Activated CD8-positive, alpha-beta T cell treated with anti-CD3 and anti-CD28 coated beads, Interleukin-2, amount 10 ng/mL, durations not matched to agents 7 days and 5 days (primary cell): ENCODE results near the gene SYNGR3. TPM values are rescaled to one million over a fixed set of nuclear protein-coding genes. Genes with fewer than 3 reads are reported as not detected.

Source experiments
- ATAC-seq: fragments of 150-1000 bp; cut with Tn5 transposase; one replicate; pipeline ENCODE4 v1.10.0; 2021; ENCODE audit warnings: moderate library complexity
- CTCF ChIA-PET: fragments of 350-600 bp; sonication (Branson Sonifier 250); formaldehyde crosslinking; loops from one replicate; lab custom pipeline; 2021; ENCODE audit warnings: antibody characterized with exemption; lab: Charles Lee
- POLR2A ChIA-PET: fragments of 350-600 bp; sonication (Branson Sonifier 250); formaldehyde crosslinking; loops from one replicate; lab custom pipeline; 2021; ENCODE audit warnings: antibody characterized with exemption; lab: Charles Lee
- DNase-seq: peaks from one replicate; pipeline ENCODE4 v3.0.0-alpha.2; 2020
- H3K27ac Mint-ChIP-seq: one replicate; pipeline ENCODE4 v1.8.0; 2021; ENCODE audit warnings: mild to moderate bottlenecking, mixed read lengths
- H3K27me3 Mint-ChIP-seq: one replicate; pipeline ENCODE4 v1.8.0; 2021; ENCODE audit warnings: low read depth, mixed read lengths
- H3K36me3 Mint-ChIP-seq: one replicate; pipeline ENCODE4 v1.8.0; 2021; ENCODE audit warnings: low read depth, mixed read lengths
- H3K4me1 Mint-ChIP-seq: one replicate; pipeline ENCODE4 v1.8.0; 2021; ENCODE audit warnings: low read depth, mixed read lengths
- H3K4me3 Mint-ChIP-seq: one replicate; pipeline ENCODE4 v1.8.0; 2021; ENCODE audit warnings: mild to moderate bottlenecking, mixed read lengths
- H3K9me3 Mint-ChIP-seq: one replicate; pipeline ENCODE4 v1.8.0; 2022; ENCODE audit warnings: mixed read lengths; ENCODE audit not compliant: insufficient read depth
- total RNA-seq, 2 experiments: library from RNA; stranded (reverse); gene quantifications; one replicate each; pipeline ENCODE4 v1.2.3, GENCODE V29; 2021

The SYNGR3 gene
- total RNA-seq, 2 experiments from 2014 or later = 2.6 to 3.4 TPM

- Mint-ChIP-seq H3K27me3 (no peaks in the 10 kb centered on the region), H3K36me3 (no peaks in the 10 kb centered on the region), H3K4me1 (peaks cover 3% of the 10 kb centered on the region), H3K4me3 (no peak overlapping the region), H3K9me3 (no peaks in the 10 kb centered on the region), H3K27ac (no peak overlapping the region)
- POLR2A ChIA-PET = no interaction called here
- ATAC-seq (no peak), DNase-seq (no peak)
- CTCF ChIA-PET = no interaction called here
Observed at GRCh38 chr16:2034696-2035430, 45.1 kb downstream of the SYNGR3 start.

GRCh38 chr16:2035431-2036199 is 45.8 kb downstream of the SYNGR3 start:
- ChIA-PET CTCF (no interaction called here), POLR2A (no interaction called here)
- Mint-ChIP-seq H3K27ac (no peak overlapping the region), H3K4me1 (peaks cover 3% of the 10 kb centered on the region), H3K36me3 (no peaks in the 10 kb centered on the region), H3K9me3 (no peaks in the 10 kb centered on the region), H3K4me3 (no peak overlapping the region), H3K27me3 (no peaks in the 10 kb centered on the region)
- ATAC-seq (no peak), DNase-seq (no peak)

- POLR2A ChIA-PET = no interaction called here
Observed at GRCh38 chr16:2036200-2036966, 46.6 kb downstream of the SYNGR3 start.

GRCh38 chr16:2037115-2037514 is 47.3 kb downstream of the SYNGR3 start:
- Mint-ChIP-seq H3K4me1 (peaks cover 3% of the 10 kb centered on the region), H3K4me3 (no peak overlapping the region), H3K27ac (no peak overlapping the region), H3K36me3 (no peaks in the 10 kb centered on the region), H3K27me3 (no peaks in the 10 kb centered on the region), H3K9me3 (no peaks in the 10 kb centered on the region)
- no peak for ATAC-seq
- DNase-seq = no peak
- POLR2A ChIA-PET = no interaction called here
- CTCF ChIA-PET = no interaction called here

More at GRCh38 chr16:2036200-2036966, 46.6 kb downstream of the SYNGR3 start:
- Mint-ChIP-seq H3K36me3 (no peaks in the 10 kb centered on the region), H3K9me3 (no peaks in the 10 kb centered on the region), H3K4me3 (no peak overlapping the region), H3K27me3 (no peaks in the 10 kb centered on the region), H3K4me1 (peaks cover 3% of the 10 kb centered on the region), H3K27ac (no peak overlapping the region)
- ATAC-seq (no peak), DNase-seq (no peak)
- CTCF ChIA-PET = no interaction called here

GRCh38 chr16:2037647-2038381 is 48.0 kb downstream of the SYNGR3 start:
- CTCF ChIA-PET = no interaction called here
- ATAC-seq (no peak), DNase-seq (no peak)
- H3K27me3 Mint-ChIP-seq = no peaks in the 10 kb centered on the region
- H3K4me1 Mint-ChIP-seq = no peaks in the 10 kb centered on the region
- H3K27ac Mint-ChIP-seq = no peak overlapping the region
- H3K4me3 Mint-ChIP-seq = no peak overlapping the region
- no peaks in the 10 kb centered on the region for H3K9me3 Mint-ChIP-seq
- H3K36me3 Mint-ChIP-seq = no peaks in the 10 kb centered on the region
- POLR2A ChIA-PET = no interaction called here

- no peak for DNase-seq
- peaks cover 2% of the 10 kb centered on the region for H3K4me1 Mint-ChIP-seq
- no peak overlapping the region for H3K4me3 Mint-ChIP-seq
- H3K36me3 Mint-ChIP-seq = no peaks in the 10 kb centered on the region
- no peak overlapping the region for H3K27ac Mint-ChIP-seq
- H3K9me3 Mint-ChIP-seq = no peaks in the 10 kb centered on the region
- ChIA-PET CTCF (no interaction called here), POLR2A (no interaction called here)
- ATAC-seq = no peak
- no peaks in the 10 kb centered on the region for H3K27me3 Mint-ChIP-seq
Observed at GRCh38 chr16:2038382-2039231, 48.8 kb downstream of the SYNGR3 start.

GRCh38 chr16:2039274-2040031 is 49.7 kb downstream of the SYNGR3 start:
- H3K4me3 Mint-ChIP-seq = no peak overlapping the region
- CTCF ChIA-PET = no interaction called here
- H3K4me1 Mint-ChIP-seq = peaks cover 2% of the 10 kb centered on the region
- DNase-seq (no peak), ATAC-seq (no peak)
- H3K27ac Mint-ChIP-seq = no peak overlapping the region
- POLR2A ChIA-PET = no interaction called here
- no peaks in the 10 kb centered on the region for H3K27me3 Mint-ChIP-seq
- no peaks in the 10 kb centered on the region for H3K9me3 Mint-ChIP-seq
- no peaks in the 10 kb centered on the region for H3K36me3 Mint-ChIP-seq

- Mint-ChIP-seq H3K4me3 (no peak overlapping the region), H3K4me1 (peaks cover 2% of the 10 kb centered on the region), H3K27ac (no peak overlapping the region), H3K9me3 (no peaks in the 10 kb centered on the region), H3K36me3 (no peaks in the 10 kb centered on the region), H3K27me3 (no peaks in the 10 kb centered on the region)
- DNase-seq (no peak), ATAC-seq (no peak)
- CTCF ChIA-PET = interaction anchor here (1.4 kb wide), 1 partner anchor 17 kb away, joined by 4 read pairs; no protein-coding TSS in a partner anchor
- POLR2A ChIA-PET = interaction anchor here (0.6 to 1.7 kb wide), 2 partner anchors 115 to 988 kb away, joined by 3 to 5 read pairs; partner anchors contain the start of gene TRAF7
Observed at GRCh38 chr16:2040041-2040786, 50.4 kb downstream of the SYNGR3 start.

GRCh38 chr16:2040787-2041522 is 51.2 kb downstream of the SYNGR3 start:
- Mint-ChIP-seq H3K27me3 (no peaks in the 10 kb centered on the region), H3K4me3 (no peak overlapping the region), H3K9me3 (no peaks in the 10 kb centered on the region), H3K27ac (no peak overlapping the region), H3K36me3 (no peaks in the 10 kb centered on the region), H3K4me1 (peaks cover 2% of the 10 kb centered on the region)
- CTCF ChIA-PET = interaction anchor here (1.4 kb wide), 1 partner anchor 16 kb away, joined by 4 read pairs; no protein-coding TSS in a partner anchor
- DNase-seq (no peak), ATAC-seq (no peak)
- POLR2A ChIA-PET = interaction anchor here (0.5 to 1.7 kb wide), 3 partner anchors 114 to 1235 kb away, joined by 3 to 5 read pairs (median 3); partner anchors contain the start of gene TRAF7
